Liver (tissue), 3 donors: ENCODE measurements around the gene SYDE2.

Experiments used
- GABPA ChIP-seq, 2 donors: IDR thresholded peaks in 1 of 2; conservative IDR thresholded peaks in 1 of 2; 2 replicates each; pipeline ENCODE4 v1.6.1; 2016; ENCODE audit warnings: antibody characterized with exemption in 2 of 2, mild to moderate bottlenecking in 1 of 2, moderate library complexity in 1 of 2
- HNF4G ChIP-seq: IDR thresholded peaks from 2 replicates; pipeline ENCODE4 v1.6.1; 2016; ENCODE audit warnings: antibody characterized with exemption
- JUND ChIP-seq, 2 donors: IDR thresholded peaks; 2 replicates each; pipeline ENCODE4 v1.6.1; 2016; ENCODE audit warnings: antibody characterized with exemption in 2 of 2
- TAF1 ChIP-seq: conservative IDR thresholded peaks from 2 replicates; pipeline ENCODE4 v1.6.1; 2016; ENCODE audit warnings: antibody characterized with exemption, mild to moderate bottlenecking
- TF ChIP-seq, protein P1 (sequence below): fragments of 150-350 bp; IDR thresholded peaks from 2 replicates; pipeline ENCODE4 v1.5.1; 2017; ENCODE audit warnings: improper control_type of control experiment, low read depth, low read length; ENCODE audit not compliant: missing input control
- TF ChIP-seq, protein P2 (sequence below): IDR thresholded peaks from 2 replicates; pipeline ENCODE4 v1.6.1; 2016; ENCODE audit warnings: antibody characterized with exemption
- TF ChIP-seq, protein P3 (sequence below): IDR thresholded peaks from 2 replicates; pipeline ENCODE4 v1.6.1; 2016; ENCODE audit warnings: antibody characterized with exemption
- donor health status: healthy.
- donor health status: healthy.

DNA sequence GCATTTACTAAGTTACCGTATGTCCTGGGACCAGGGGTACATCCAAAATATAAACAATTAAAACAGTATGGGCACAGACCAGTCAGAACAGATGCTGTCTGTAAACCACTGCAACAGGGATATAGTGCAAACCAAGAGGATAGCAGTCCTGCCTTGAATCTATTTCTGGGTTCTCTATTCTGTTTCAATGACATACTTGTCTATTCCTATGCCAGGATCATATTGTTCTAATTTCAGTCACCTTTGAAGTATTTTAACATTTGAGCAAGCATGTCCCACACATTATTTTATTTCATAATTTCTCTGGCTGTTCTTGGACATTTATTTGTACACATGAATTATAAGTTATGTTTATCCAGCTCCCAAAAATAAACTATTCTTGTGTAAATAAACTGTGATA lies 28.2 kb upstream of the SYDE2 start:
- TF ChIP-seq, protein P1, sequence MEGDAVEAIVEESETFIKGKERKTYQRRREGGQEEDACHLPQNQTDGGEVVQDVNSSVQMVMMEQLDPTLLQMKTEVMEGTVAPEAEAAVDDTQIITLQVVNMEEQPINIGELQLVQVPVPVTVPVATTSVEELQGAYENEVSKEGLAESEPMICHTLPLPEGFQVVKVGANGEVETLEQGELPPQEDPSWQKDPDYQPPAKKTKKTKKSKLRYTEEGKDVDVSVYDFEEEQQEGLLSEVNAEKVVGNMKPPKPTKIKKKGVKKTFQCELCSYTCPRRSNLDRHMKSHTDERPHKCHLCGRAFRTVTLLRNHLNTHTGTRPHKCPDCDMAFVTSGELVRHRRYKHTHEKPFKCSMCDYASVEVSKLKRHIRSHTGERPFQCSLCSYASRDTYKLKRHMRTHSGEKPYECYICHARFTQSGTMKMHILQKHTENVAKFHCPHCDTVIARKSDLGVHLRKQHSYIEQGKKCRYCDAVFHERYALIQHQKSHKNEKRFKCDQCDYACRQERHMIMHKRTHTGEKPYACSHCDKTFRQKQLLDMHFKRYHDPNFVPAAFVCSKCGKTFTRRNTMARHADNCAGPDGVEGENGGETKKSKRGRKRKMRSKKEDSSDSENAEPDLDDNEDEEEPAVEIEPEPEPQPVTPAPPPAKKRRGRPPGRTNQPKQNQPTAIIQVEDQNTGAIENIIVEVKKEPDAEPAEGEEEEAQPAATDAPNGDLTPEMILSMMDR, result no peak
- TF ChIP-seq, protein P2, sequence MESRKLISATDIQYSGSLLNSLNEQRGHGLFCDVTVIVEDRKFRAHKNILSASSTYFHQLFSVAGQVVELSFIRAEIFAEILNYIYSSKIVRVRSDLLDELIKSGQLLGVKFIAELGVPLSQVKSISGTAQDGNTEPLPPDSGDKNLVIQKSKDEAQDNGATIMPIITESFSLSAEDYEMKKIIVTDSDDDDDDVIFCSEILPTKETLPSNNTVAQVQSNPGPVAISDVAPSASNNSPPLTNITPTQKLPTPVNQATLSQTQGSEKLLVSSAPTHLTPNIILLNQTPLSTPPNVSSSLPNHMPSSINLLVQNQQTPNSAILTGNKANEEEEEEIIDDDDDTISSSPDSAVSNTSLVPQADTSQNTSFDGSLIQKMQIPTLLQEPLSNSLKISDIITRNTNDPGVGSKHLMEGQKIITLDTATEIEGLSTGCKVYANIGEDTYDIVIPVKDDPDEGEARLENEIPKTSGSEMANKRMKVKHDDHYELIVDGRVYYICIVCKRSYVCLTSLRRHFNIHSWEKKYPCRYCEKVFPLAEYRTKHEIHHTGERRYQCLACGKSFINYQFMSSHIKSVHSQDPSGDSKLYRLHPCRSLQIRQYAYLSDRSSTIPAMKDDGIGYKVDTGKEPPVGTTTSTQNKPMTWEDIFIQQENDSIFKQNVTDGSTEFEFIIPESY, result no peak
- no peak for TF ChIP-seq TAF1
- no peak for TF ChIP-seq JUND (IDR thresholded peaks at IDR 0.05)
- TF ChIP-seq, protein P3, sequence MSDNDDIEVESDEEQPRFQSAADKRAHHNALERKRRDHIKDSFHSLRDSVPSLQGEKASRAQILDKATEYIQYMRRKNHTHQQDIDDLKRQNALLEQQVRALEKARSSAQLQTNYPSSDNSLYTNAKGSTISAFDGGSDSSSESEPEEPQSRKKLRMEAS, result no peak
- TF ChIP-seq GABPA (IDR thresholded peaks at IDR 0.05 in 1 of 2, conservative IDR thresholded peaks at IDR 0.05 in 1 of 2), result no peak
- no peak for TF ChIP-seq HNF4G
